RPMI8226 (cell line): ENCODE results near the gene GIN1.
A peak's percentile ranks its signal among the peaks of the same experiment; 100 is the strongest.
"Not testable (repeated sequence)": the region's sequence is repeated elsewhere in the genome, so short reads cannot be mapped to it uniquely, and the experiment has no call there.

Source experiments
- DNase-seq: peaks from one replicate; pipeline ENCODE4 v3.0.0-alpha.2; 2015

GIN1 gene

GRCh38 chr5:103109277-103109676 is 10.7 kb downstream of the GIN1 start:
- DNase-seq = no peak

DNA sequence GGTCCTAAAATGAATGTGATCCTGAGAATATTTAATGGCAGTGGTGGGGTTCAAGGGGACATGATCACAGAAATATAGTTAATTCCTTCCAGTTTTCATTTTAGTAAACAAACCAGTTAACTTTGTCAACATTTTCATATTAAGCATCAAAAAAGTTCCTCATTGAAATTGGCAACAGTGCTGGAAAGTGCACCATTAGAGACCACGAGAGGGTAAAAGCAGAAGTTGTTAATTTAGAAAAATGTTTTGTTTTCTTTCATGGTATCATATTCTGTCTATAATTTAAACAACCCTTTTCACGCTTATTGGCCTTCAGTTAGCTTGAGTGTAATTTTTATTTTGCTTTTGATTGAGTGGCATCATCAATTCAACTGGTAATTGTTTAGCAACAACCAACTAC is 11.9 kb downstream of the GIN1 start:
- DNase-seq = no peak

- DNase-seq = no peak
These were observed 17.7 kb downstream of the GIN1 start for GRCh38 chr5:103102234-103102633.

- no peak for DNase-seq
These were observed 18.7 kb downstream of the GIN1 start for GRCh38 chr5:103101079-103101750.

DNA sequence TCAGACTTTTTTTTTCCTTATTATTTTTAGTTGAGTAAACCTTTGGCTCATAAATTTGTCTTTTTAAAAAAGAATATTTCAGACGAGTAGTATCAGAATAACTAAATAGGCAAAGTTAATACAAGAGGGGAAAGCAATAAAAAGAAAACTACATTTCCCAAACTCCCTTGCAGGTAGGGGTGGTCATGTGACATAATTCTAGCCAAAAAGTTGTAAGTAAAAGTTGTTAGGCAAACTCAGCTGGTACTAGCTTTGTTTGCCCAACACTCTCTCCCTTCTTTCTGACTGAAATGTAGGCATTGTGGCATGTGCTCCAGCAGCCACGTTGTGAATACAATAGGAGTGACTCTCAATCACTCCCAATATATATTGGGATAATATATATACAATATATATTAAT is 20.9 kb downstream of the GIN1 start:
- no peak for DNase-seq

DNA sequence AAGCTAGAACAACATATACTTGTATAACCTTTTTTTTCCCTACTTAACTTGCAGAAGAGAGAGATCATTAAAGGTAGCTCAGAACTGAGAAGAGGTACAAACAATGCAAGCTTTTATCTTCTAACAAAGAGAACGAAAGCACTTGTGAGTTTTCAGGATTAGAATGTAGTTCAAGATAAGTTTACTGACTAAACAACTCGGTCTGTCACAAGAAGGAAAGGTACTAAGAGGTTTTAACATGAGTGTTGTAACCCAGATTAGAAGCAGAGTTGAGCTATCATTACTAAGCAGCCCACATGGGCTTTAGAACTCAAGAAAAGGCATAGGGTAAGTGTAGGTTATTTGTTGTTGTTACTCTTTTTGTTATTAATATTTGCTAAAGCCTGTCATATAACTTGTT is 25.2 kb downstream of the GIN1 start:
- DNase-seq = no peak

DNA sequence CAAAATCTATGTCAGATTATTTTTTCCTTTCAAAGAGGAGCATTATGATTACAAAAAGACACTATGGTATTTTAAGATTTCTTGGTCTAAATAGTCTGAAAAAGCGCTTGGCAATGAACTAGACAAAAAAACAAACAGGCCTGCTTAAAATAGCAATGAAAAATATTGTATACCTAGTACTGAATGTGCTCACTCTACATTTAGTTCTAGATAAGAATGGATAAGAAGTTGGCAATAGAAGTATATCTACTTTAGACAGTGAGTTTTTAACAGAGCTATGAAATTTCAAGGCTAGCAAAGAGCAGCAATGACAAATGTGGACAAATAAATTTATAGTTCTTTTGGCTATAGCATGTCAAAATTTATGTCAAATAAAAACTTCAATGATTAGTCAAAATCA is 26.2 kb downstream of the GIN1 start:
- no peak for DNase-seq

DNA sequence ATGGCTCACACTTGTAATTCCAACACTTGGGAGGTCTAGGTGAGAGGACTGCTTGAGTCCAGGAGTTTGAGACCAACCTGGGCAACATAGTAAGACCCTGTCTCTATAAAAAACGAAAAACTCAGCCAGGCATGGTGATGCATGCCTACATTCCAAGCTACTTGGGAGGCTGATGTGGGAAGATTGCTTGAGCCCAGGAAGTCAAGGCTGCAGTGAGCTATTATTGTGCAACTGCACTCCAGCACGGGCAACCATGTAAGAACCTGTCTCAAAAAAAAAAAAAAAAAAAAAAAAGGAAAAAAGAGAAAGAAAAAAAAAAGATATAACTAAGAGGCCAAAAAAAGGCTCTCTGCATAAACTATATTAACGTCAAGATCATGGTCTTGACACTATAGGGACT is 27.3 kb downstream of the GIN1 start:
- DNase-seq = no peak

- DNase-seq = no peak
These were observed 29.1 kb downstream of the GIN1 start for GRCh38 chr5:103090791-103091190.

GRCh38 chr5:103089272-103089671 is 30.7 kb downstream of the GIN1 start:
- no peak for DNase-seq

- no peak for DNase-seq
These were observed 33.4 kb downstream of the GIN1 start for GRCh38 chr5:103086547-103086946.

- no peak for DNase-seq
These were observed 40.1 kb downstream of the GIN1 start for GRCh38 chr5:103079796-103080195.

DNA sequence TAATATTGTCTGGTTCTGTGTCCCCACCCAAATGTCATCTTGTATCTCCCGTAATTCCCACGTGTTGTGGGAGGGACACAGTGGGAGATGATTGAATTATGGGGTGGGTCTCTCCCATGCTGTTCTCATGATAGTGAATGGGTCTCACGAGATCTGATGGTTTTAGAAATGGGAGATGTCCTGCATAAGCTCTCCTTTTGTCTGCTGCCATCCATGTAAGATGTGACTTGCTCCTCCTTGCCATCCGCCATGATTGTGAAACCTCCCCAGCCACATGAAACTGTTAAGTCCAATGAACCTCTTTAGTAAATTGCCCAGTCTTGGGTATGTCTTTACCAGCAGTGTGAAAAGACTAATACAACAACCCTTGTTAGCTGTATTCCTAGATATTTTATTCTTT is 44.5 kb downstream of the GIN1 start:
- no peak for DNase-seq

- DNase-seq = not testable (repeated sequence)
These were observed 46.4 kb downstream of the GIN1 start for GRCh38 chr5:103073500-103073899.

DNA sequence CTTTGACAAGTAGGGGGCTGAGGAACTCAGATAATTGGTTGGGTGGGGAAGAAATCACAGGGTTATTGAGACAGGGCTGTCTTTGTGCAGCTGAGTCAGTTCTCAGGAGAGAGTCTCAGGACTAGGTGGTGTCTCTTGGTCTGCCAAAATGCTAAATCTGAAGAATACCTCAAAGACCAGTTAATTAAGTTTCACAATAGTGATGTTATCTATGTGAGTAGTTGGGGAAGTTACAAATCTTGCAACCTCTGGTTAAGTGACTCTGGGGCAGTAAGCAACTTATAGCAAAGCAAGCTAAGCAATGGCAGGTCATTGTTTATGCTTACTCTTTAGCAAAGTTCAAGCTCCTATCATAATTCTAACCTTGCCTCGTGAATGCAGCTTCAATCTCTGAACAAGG is 53.6 kb downstream of the GIN1 start:
- DNase-seq = no peak

- DNase-seq = no peak
These were observed 59.4 kb downstream of the GIN1 start for GRCh38 chr5:103060424-103060954.

DNA sequence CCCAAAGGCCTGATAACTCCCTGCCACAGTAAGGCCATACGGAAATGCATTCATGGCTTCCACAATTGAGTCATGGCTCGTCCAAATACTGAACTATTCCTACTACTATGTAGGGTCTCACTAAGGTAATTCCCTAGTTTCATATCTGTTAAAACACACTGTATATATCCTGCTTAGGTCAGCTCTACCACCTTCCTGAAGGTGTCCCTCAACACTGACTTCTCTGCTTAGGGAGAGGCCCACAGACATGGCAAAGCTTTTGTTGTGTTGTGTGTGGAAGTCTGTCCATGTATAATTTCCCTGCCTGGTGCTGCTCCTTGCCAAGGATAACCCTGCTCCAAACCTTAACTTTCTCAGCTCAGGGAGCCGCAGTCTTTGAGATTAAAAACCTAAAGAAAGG is 60.4 kb downstream of the GIN1 start:
- DNase-seq = no peak

GRCh38 chr5:103057208-103058130 is 62.5 kb downstream of the GIN1 start:
- DNase-seq = no peak

- not testable (repeated sequence) for DNase-seq
These were observed 73.2 kb downstream of the GIN1 start for GRCh38 chr5:103046706-103047105.

- peak; percentile 46 for DNase-seq
These were observed 78.8 kb downstream of the GIN1 start for GRCh38 chr5:103041071-103041676.

- peak; percentile 10 for DNase-seq
These were observed 82.1 kb downstream of the GIN1 start for GRCh38 chr5:103037673-103038455.

- peak; percentile 1 for DNase-seq
These were observed 83.3 kb downstream of the GIN1 start for GRCh38 chr5:103036601-103037000.
